A673 (cell line): ENCODE measurements around the gene SLC39A10.

Experiments used
- CTCF ChIP-seq: fragments of 300-800, 200-600 bp; sonication (generic); conservative IDR thresholded peaks from 2 replicates; pipeline ENCODE4 v1.5.1; 2017; ENCODE audit warnings: low read depth, mild to moderate bottlenecking, antibody characterized with exemption, low read length, moderate library complexity, mixed read lengths
- EZH2 ChIP-seq: fragments of 200-600 bp; sonication (generic); IDR thresholded peaks from 2 replicates; pipeline ENCODE4 v1.6.1; 2017; ENCODE audit warnings: borderline replicate concordance, low read depth, mild to moderate bottlenecking, mixed read lengths, antibody characterized with exemption, low read length; ENCODE audit not compliant: poor library complexity, severe bottlenecking

DNA sequence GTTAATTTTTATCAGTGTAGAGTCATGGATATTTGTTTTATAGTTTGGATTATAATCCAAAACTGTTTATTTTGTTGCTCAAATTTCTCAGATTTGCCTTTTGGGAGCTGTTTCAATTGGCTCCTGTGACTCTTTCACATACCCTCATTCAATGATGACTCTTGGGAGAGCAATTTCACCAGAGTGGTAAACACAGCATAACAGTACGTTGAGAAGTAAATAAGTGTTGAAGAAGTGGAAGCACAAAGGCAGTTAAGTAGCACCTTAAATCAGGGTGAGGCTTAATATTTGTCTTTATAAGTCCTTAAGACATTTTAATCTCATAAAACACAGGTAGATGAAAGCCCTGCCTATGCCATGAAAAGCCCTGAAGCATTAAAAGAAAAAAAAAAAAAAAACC lies 17.1 kb upstream of the SLC39A10 start:
- TF ChIP-seq EZH2: no peak
- no peak for TF ChIP-seq CTCF
